GM19467 (cell line): ENCODE measurements around the gene PROSER2.

Experiments used
- ATAC-seq: cut with Tn5 transposase; IDR thresholded peaks from one replicate; pipeline ENCODE4 v1.9.1; 2021; ENCODE audit warnings: mild to moderate bottlenecking, moderate library complexity; ENCODE audit not compliant: unreplicated experiment

The PROSER2 gene

GRCh38 chr10:11799736-11800080, 23.4 kb upstream of the PROSER2 start:
- ATAC-seq: no peak

- ATAC-seq: no peak
Observed at GRCh38 chr10:11804336-11804735, 18.8 kb upstream of the PROSER2 start.

- ATAC-seq: no peak
Observed at GRCh38 chr10:11805792-11806191, 17.4 kb upstream of the PROSER2 start.

GRCh38 chr10:11806706-11807105, 16.4 kb upstream of the PROSER2 start:
- no peak for ATAC-seq

GRCh38 chr10:11808808-11809207, 14.3 kb upstream of the PROSER2 start:
- ATAC-seq: no peak

- ATAC-seq: no peak
Observed at GRCh38 chr10:11810313-11810766, 12.8 kb upstream of the PROSER2 start.

- no peak for ATAC-seq
Observed at GRCh38 chr10:11810973-11811372, 12.2 kb upstream of the PROSER2 start.

- no peak for ATAC-seq
Observed at GRCh38 chr10:11813177-11813576, 10.0 kb upstream of the PROSER2 start.

- no peak for ATAC-seq
Observed at GRCh38 chr10:11813855-11814567, 9.1 kb upstream of the PROSER2 start.

- no peak for ATAC-seq
Observed at GRCh38 chr10:11819027-11819426, 4.1 kb upstream of the PROSER2 start.

- ATAC-seq: no peak
Observed at GRCh38 chr10:11822026-11822756, 965 bp upstream of the PROSER2 start.

- ATAC-seq: no peak
Observed at GRCh38 chr10:11822809-11823121, 391 bp upstream of the PROSER2 start.

GRCh38 chr10:11823989-11824346, 812 bp downstream of the PROSER2 start:
- ATAC-seq: no peak

GRCh38 chr10:11824376-11824775, 1.2 kb downstream of the PROSER2 start:
- no peak for ATAC-seq

GRCh38 chr10:11824825-11825224, 1.7 kb downstream of the PROSER2 start:
- ATAC-seq: no peak

- no peak for ATAC-seq
Observed at GRCh38 chr10:11825796-11826414, 2.7 kb downstream of the PROSER2 start.

GRCh38 chr10:11827006-11827405, 3.9 kb downstream of the PROSER2 start:
- no peak for ATAC-seq

- no peak for ATAC-seq
Observed at GRCh38 chr10:11827414-11827813, 4.3 kb downstream of the PROSER2 start.

GRCh38 chr10:11828682-11829284, 5.6 kb downstream of the PROSER2 start:
- ATAC-seq: no peak

GRCh38 chr10:11830836-11831519, 7.8 kb downstream of the PROSER2 start:
- no peak for ATAC-seq

GRCh38 chr10:11831520-11831951, 8.4 kb downstream of the PROSER2 start:
- ATAC-seq: no peak
